ENCODE measurements around the gene PPP1R13L. TPM values are rescaled to one million over a fixed set of nuclear protein-coding genes. Genes with fewer than 3 reads are reported as not detected.

PPP1R13L gene
- total RNA-seq, 1 donor: 6.9 TPM

DNA sequence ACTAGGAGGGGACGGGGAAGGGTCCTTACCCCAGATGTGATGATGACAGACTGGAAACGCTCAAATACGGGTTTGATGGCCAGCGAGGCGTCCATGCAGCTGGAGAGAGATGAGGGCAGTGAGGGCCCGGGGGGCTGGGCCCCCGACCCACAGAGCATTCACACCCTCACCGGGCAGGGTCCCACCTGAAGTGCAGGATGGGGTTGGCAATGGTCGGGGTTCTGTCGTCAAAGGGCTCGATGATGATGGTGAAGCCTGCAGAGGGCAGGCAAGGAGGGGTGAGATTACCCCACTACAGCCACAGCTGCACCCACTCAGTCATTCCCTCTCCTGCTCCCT, 47.5 kb downstream of the PPP1R13L start:
- no peak overlapping the region for H2AFZ ChIP-seq (ENCODE audit: low read length)
- peak; percentile 49 for DNase-seq (ENCODE audit: insufficient read length, low spot score, missing footprints)
- no peaks in the 10 kb centered on the region for H3K27me3 ChIP-seq (ENCODE audit: insufficient read depth, low read length)
- no peaks in the 10 kb centered on the region for H3K4me1 ChIP-seq (ENCODE audit: insufficient read depth, low read length)
- no peak overlapping the region for H3K4me2 ChIP-seq (ENCODE audit: insufficient read depth, low read length)
- peaks cover 28% of the 10 kb centered on the region for H4K20me1 ChIP-seq (ENCODE audit: insufficient read depth, low read length)
- TF ChIP-seq, protein P1, sequence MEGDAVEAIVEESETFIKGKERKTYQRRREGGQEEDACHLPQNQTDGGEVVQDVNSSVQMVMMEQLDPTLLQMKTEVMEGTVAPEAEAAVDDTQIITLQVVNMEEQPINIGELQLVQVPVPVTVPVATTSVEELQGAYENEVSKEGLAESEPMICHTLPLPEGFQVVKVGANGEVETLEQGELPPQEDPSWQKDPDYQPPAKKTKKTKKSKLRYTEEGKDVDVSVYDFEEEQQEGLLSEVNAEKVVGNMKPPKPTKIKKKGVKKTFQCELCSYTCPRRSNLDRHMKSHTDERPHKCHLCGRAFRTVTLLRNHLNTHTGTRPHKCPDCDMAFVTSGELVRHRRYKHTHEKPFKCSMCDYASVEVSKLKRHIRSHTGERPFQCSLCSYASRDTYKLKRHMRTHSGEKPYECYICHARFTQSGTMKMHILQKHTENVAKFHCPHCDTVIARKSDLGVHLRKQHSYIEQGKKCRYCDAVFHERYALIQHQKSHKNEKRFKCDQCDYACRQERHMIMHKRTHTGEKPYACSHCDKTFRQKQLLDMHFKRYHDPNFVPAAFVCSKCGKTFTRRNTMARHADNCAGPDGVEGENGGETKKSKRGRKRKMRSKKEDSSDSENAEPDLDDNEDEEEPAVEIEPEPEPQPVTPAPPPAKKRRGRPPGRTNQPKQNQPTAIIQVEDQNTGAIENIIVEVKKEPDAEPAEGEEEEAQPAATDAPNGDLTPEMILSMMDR (IDR thresholded peaks at IDR 0.05; ENCODE audit: extremely low read depth, low read depth, low read length): no peak
- peaks cover 81% of the 10 kb centered on the region for H3K36me3 ChIP-seq (ENCODE audit: insufficient read depth, low read length)
- H3K4me3 ChIP-seq (ENCODE audit: insufficient read depth, low read length): no peak overlapping the region
- no peaks in the 10 kb centered on the region for H3K9me3 ChIP-seq (ENCODE audit: low read depth, low read length)
- peaks cover 3% of the 10 kb centered on the region for H3K79me2 ChIP-seq (ENCODE audit: insufficient read depth, low read length)
- H3K27ac ChIP-seq (ENCODE audit: low read depth, low read length): no peak overlapping the region

DNA sequence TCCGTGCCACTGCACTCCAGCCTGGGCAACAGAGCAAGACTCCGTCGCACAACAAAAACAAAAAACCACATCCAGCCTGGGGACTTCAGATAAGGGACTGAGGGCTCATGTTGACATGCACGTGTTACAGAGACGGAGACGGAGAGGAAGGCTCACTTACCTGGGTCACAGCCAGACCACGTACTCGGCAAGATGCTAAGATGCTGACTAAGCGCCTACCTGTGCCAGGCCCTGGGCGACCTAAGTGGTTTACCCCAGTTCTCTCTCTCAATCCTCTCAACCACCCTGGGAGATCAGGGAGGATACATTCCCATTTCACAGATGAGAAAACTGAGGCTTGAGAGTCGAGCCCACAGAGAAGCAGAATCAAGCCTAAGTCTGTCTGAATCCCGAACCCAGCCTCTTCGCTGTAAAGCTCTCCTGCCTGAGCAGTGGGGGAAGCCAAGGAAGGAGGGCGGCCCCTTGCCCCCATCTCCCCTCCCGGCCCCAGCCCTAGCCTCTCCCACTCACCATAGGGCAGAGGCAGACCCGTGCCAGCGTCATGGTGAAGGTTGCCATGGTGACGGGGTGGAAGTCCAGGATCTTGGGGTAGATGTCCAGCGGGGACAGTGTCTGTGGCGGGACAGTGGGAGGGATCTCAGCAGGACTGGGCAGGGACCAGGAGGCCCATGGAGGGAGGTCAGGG, 48.0 kb downstream of the PPP1R13L start:
- no peaks in the 10 kb centered on the region for H3K79me2 ChIP-seq (ENCODE audit: insufficient read depth, low read length)
- H3K4me1 ChIP-seq (ENCODE audit: insufficient read depth, low read length): no peaks in the 10 kb centered on the region
- H4K20me1 ChIP-seq (ENCODE audit: insufficient read depth, low read length): peaks cover 23% of the 10 kb centered on the region
- H3K27ac ChIP-seq (ENCODE audit: low read depth, low read length): no peak overlapping the region
- H3K27me3 ChIP-seq (ENCODE audit: insufficient read depth, low read length): no peaks in the 10 kb centered on the region
- H3K4me3 ChIP-seq (ENCODE audit: insufficient read depth, low read length): no peak overlapping the region
- H3K4me2 ChIP-seq (ENCODE audit: insufficient read depth, low read length): no peak overlapping the region
- DNase-seq (ENCODE audit: insufficient read length, low spot score, missing footprints): peak; percentile 67
- peaks cover 81% of the 10 kb centered on the region for H3K36me3 ChIP-seq (ENCODE audit: insufficient read depth, low read length)
- H3K9me3 ChIP-seq (ENCODE audit: low read depth, low read length): no peaks in the 10 kb centered on the region
- H2AFZ ChIP-seq (ENCODE audit: low read length): no peak overlapping the region
- TF ChIP-seq, protein P1 (IDR thresholded peaks at IDR 0.05; ENCODE audit: extremely low read depth, low read depth, low read length): no peak

DNA sequence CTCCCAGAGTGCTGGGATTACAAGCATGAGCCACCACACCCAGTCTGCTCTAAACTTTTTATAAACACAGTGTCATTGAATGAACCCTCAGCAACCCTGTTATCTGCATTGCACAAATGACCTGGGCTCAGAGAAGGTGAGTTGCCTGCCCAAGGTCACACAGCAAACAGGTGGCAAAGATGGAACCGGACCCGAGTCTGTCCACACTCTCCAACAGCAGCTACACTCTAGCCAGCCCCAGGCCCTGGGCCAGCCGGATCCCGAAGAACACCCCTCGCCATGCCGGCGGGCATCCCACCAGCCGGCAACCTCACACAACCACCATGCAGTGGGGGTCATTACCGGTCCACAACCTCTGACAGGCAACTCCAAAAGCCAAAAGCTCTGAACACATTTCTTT, 49.0 kb downstream of the PPP1R13L start:
- TF ChIP-seq, protein P1 (IDR thresholded peaks at IDR 0.05; ENCODE audit: extremely low read depth, low read depth, low read length): no peak
- DNase-seq (ENCODE audit: insufficient read length, low spot score, missing footprints): peak; percentile 79
- Histone ChIP-seq H3K9me3 (ENCODE audit: low read depth, low read length) (no peaks in the 10 kb centered on the region), H3K27me3 (ENCODE audit: insufficient read depth, low read length) (no peaks in the 10 kb centered on the region), H3K36me3 (ENCODE audit: insufficient read depth, low read length) (peaks cover 81% of the 10 kb centered on the region), H3K4me2 (ENCODE audit: insufficient read depth, low read length) (no peak overlapping the region), H3K79me2 (ENCODE audit: insufficient read depth, low read length) (no peaks in the 10 kb centered on the region), H3K4me3 (ENCODE audit: insufficient read depth, low read length) (no peak overlapping the region), H2AFZ (ENCODE audit: low read length) (no peak overlapping the region), H4K20me1 (ENCODE audit: insufficient read depth, low read length) (peaks cover 20% of the 10 kb centered on the region), H3K4me1 (ENCODE audit: insufficient read depth, low read length) (no peaks in the 10 kb centered on the region), H3K27ac (ENCODE audit: low read depth, low read length) (no peak overlapping the region)

DNA sequence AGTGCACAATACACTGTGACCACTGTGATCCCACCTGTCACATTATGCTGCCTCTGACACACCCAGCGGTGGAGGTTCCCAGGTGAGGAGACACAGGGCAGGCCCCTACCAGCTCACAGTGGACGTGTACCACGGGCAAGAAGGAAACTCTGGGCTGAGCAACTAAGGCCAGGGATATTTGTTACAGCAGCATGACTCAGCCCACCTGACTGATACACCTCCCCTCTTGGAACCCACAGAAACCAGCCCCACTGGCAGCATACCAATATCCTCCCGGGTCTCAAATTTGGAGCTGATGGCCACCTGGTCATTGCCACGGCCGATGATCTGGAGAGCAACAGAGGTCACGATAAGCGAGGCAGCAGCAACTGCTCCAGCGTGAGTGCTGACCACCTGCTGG, 49.5 kb downstream of the PPP1R13L start:
- Histone ChIP-seq H2AFZ (ENCODE audit: low read length) (no peak overlapping the region), H3K4me1 (ENCODE audit: insufficient read depth, low read length) (no peaks in the 10 kb centered on the region), H3K27me3 (ENCODE audit: insufficient read depth, low read length) (no peaks in the 10 kb centered on the region), H3K9me3 (ENCODE audit: low read depth, low read length) (no peaks in the 10 kb centered on the region), H3K36me3 (ENCODE audit: insufficient read depth, low read length) (peaks cover 82% of the 10 kb centered on the region), H3K79me2 (ENCODE audit: insufficient read depth, low read length) (no peaks in the 10 kb centered on the region), H3K4me3 (ENCODE audit: insufficient read depth, low read length) (no peak overlapping the region), H3K27ac (ENCODE audit: low read depth, low read length) (no peak overlapping the region), H4K20me1 (ENCODE audit: insufficient read depth, low read length) (peaks cover 20% of the 10 kb centered on the region), H3K4me2 (ENCODE audit: insufficient read depth, low read length) (no peak overlapping the region)
- peak; percentile 83 for DNase-seq (ENCODE audit: insufficient read length, low spot score, missing footprints)
- TF ChIP-seq, protein P1 (IDR thresholded peaks at IDR 0.05; ENCODE audit: extremely low read depth, low read depth, low read length): no peak
